HG03060 (cell line): ENCODE data around the gene MMP10.

Experiments used
- ATAC-seq: cut with Tn5 transposase; IDR thresholded peaks from one replicate; pipeline ENCODE4 v1.9.1; 2021; ENCODE audit warnings: low read depth, moderate number of reproducible peaks; ENCODE audit not compliant: unreplicated experiment

Gene MMP10

GRCh38 chr11:102780491-102780918 lies at the start of gene MMP10:
TSS of gene MMP10 (minus strand) at chr11:102780628. CDS start at chr11:102780591, 37 bp downstream.
- no peak for ATAC-seq

DNA sequence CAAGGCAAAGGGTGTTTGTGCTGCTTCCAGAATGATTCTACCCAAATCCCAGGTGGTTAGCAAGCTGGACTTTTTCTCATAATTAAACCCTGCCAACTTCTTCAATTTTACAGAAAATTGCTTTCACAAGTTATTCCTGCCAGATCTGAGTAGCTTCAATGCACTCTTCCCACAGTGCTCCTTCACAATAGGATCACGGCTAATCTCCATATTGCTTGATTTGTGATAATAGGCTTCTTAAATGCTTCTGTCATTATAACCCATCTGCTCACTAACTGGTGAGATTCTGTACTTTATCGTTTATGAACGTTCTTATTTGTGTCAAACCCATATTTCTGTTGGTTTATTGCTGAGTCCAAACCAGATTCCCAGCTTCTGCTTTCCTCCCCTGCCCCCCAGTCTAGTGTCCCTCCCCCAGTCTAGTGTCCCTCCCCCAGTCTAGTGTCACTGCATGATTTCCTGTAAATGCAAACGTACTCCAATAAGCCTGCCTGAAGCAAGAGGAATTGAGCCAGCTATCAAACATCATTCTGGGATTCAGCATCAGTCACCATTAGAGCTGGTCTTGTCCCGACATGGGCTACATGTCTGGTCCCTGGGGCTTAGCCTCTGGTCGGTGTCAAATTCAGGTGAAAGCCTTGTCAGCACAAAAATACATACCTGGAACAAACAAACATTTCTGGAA lies 49.0 kb upstream of the MMP10 start:
- no peak for ATAC-seq

DNA sequence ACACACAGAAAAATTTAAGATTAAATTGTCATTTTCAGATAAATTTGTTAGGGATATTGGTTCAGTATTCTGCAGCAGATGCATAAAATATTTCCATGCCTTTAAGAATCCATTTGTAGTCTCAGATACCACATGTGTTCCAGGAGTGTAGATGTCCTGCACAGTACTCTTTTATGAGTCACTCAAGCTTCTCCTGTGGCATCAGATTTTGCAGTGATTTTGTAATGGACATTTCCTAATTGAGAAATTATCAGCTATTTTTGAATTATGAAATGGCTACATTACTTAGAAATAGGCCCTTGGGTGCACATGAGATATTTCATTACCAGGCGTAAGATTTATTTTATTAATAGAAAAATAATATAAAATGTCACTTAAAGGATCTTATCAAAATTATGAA lies 44.1 kb upstream of the MMP10 start:
- ATAC-seq = no peak

- ATAC-seq = no peak
These were observed 39.1 kb upstream of the MMP10 start for GRCh38 chr11:102819491-102819890.

DNA sequence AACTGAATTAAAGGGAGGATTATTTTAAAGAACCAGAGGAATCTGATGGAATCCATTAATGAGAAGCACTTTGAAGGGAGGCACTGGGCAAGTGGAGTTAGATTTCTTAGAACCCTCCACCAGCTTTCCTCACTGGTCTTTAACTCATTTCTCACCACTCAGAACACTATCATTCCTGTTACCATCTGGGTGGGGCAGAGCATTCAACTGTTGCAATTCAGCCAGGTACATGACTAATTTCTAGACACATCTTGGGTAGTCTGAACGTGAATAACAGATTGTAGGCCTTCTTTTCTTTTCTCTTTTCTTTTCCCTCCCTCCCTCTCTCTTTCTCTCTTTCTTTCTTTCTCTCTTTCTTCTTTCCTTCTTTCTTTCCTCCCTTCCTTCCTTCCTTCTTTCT lies 33.1 kb upstream of the MMP10 start:
- no peak for ATAC-seq

DNA sequence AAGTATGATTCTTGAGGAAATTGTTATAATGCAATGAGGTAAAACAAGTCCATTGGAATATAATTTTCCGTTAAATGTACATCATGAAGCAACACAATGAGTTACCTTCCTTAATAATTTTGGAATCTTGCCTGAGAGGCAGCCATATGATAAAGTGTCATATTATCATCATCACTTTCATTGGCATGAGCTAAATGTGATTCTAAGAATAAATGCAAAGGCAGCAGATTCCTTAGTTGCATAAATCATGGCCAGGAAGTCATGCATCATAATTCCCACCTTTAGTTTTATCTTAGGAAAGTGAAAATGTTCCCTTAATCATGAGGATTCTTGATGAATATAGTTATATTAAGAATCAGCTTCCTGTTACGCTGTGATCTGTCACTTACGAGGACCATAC lies 31.8 kb upstream of the MMP10 start:
- no peak for ATAC-seq

- no peak for ATAC-seq
These were observed 30.7 kb upstream of the MMP10 start for GRCh38 chr11:102810950-102811660.

- no peak for ATAC-seq
These were observed 29.5 kb upstream of the MMP10 start for GRCh38 chr11:102809971-102810370.

DNA sequence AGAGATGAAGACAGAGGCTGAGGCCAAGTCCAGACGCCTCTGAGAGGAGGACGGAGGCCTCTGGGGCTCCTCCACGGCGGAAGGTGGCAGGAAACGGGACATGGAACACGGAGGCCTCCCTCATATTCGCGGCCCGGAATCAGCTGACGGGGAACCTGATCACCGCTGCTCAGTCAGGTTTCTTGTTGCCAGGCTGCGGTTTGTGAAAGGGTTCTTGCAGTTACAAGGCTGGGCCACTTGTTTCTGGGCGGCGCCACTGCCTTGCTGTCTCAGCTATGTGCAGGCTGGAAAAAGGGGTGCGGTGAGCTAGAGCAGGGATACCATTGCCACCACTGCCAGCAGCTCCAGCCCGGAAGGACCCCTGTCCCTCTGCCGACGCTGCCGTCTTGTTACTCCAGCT lies 27.5 kb upstream of the MMP10 start:
- ATAC-seq = no peak

DNA sequence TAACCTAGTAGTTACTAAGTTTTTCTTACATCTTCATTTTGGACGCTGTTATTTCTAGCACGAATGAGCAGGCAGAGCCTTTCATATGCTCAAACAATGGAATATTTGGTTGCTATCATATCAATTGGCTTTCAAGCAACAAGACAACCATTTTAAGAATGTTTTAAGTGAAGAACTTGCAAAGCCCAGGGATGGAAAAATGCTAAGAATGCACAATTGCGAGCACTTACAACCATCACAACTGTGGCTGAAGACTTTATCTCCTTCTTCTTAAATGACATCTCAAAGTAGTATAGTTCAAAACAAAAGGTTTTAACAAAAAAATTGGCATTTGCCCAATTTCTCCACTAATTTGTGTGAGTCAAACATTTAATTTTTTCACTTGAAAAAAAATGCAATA lies 25.9 kb upstream of the MMP10 start:
- no peak for ATAC-seq

GRCh38 chr11:102802341-102802740 lies 21.9 kb upstream of the MMP10 start:
- ATAC-seq = no peak

DNA sequence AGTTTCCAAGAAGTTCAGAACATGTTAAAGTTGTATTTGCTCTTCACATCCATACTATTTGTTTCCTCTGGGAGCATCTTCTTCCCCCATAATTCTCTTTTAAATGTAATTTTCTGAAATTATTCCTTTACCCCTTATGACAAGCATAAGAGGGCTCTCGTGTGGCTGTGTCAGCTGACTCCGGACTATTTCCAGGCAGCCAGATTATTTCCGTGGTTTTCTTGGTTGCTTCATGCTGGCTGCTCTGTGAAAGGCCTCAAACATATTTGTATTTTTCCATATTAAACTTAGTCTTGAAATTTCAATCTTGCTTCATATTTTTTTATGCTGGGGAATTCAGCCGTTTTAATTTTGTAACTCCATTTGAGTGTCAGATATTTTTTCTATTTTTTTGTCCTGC lies 20.3 kb upstream of the MMP10 start:
- ATAC-seq = no peak

GRCh38 chr11:102799681-102800340 lies 19.4 kb upstream of the MMP10 start:
- ATAC-seq = no peak

DNA sequence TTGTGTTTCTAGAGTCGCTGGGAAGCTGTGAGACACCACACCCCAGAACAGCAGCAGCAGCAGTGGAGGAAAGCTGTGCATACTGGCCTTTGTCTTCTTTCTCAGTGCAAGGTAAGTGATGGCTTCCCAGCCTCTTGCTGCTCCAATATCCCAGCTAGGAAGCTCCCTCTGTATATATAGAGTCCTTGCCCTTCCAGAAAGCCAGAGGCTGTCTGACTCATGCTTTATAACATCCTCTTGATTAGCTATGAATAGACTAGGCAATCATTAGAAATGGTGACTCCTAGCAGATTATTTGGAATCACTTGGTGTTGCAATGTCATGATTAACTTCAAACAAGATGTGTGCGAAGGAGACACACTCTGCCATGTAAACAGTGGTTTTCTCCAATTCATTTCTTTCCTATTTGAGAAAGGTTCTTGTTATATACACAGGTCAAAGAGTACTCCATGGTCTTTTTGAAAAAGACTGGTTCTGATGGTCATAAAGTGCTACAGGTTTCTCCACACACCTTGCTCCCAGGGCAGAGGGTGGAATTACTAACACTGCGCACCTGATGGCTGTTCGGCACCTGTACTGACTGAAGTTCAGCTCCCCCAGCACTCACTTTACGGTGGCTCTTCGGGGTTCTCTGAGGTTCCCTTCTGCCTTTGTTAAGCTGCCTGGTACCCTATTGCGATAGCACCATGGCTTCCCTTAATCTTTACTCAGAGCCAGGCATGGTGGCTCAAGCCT lies 17.8 kb upstream of the MMP10 start, which contains the start of gene MMP1:
Gene MMP1 (minus strand): TSS at position 149 of the 735 bp plus-strand sequence. CDS start 68 bp downstream, at position 81.
- no peak for ATAC-seq

DNA sequence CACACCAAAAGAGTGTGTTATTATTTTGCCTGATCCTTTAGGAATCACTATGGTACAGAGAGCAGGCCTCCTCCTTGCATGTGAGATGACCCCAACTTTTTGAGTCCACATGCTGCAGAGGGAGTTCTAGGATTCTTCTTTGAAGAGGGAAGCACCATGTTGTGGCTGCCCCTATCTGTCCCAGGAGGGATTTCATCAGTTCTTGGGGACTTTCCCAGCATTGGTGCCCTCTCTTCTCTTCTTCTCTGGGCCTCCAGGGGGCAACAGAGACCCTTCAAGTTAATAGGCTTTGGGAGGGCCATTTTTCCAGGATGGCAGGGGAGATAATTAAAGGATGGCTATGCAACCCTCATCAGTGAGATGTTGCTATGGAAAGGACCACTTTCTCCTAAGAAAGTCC lies 14.0 kb upstream of the MMP10 start:
- peak; percentile 86 for ATAC-seq

DNA sequence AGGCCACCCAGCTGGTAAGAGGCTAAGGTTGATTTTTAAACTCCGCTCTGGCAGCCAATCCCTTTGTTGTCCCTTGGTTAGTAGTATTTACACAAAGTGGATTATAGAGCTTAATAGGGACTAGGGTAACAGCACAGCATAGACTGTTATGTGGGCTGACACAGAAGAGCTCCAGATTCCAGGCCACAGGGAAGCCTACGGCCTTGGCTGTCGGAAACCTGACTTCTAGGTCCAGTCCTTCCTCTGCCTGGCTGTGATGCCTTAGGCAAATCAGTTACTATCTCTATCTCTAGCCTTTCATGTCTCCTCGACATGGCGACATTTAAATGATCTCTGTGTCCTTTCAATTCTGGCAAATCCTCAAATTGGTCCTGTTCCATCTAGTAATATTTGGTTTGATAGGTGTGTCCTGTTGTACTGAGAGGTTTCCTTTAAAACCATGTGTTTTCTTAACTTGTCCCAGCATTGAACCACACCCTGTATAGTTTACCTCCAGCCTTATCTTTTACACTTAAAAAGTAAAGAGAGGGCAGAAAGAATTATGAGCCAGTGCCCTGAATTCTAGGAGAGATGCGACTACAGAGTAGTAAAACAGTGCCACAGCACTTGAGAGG lies 13.4 kb upstream of the MMP10 start:
- no peak for ATAC-seq

DNA sequence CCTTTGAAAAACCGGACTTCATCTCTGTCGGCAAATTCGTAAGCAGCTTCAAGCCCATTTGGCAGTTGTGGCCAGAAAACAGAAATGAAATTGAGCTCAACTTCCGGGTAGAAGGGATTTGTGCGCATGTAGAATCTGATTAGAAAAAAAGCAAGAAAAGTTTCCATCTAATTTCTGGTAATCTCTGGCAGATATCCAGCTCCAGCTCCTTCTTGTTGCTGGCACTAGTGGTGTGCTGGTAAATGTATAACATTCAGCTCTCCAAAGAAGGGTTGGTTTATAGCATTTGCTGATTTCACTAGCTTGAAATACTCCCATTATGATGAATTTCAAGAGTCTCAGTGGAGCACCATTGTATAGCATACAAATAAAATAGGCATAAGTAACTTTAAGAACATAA lies 12.2 kb upstream of the MMP10 start:
- ATAC-seq = no peak

GRCh38 chr11:102791271-102792036 lies 11.0 kb upstream of the MMP10 start:
- ATAC-seq = no peak

DNA sequence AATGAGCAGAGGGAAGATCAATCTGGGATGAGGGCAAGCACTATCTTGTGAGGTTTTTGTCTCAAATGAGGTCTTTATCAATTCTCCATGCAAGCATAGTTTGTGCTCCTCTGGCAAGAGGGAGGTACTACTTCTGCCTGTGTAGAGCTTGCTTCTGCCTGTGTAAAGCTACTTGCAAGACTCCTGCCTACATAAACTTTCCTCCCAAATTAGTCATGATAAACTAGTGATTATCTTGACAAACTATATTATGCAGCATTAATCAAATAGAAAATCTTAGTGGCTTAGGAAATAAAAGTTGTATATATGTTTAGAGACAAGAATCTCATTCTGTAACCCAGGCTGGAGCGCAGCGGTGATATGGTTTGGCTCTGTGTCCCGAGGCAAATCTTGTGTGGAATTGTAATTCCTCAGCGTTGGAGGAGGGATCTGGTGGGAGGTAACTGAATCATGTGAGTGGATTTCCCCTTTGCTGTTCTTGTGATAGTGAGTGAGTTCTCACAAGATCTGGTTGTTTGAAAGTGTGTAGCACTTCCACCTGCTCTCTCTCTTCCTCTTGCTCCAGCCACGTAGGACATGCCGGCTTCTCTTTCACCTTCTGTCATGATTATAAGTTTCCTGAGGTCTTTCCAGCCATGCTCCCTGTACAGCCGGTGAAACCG lies 8.0 kb upstream of the MMP10 start:
- no peak for ATAC-seq
